ENCODE measurements around the gene STK11. TPM values are rescaled to one million over a fixed set of nuclear protein-coding genes. Genes with fewer than 3 reads are reported as not detected.

STK11 gene
- total and polyA plus RNA-seq, 4 donors = 35.4 to 66.6 (median 58.8) TPM

- no peak overlapping the region for H3K4me3 ChIP-seq (ENCODE audit: low read depth, low read length)
- peaks cover 70% of the 10 kb centered on the region for H3K4me1 ChIP-seq (ENCODE audit: control insufficient read depth, insufficient read depth, low read length)
- peak overlapping the region; percentile 81 for H3K27ac ChIP-seq (ENCODE audit: low read depth, low read length)
- peaks cover 57% of the 10 kb centered on the region for H3K36me3 ChIP-seq (ENCODE audit: control insufficient read depth, insufficient read depth, low read length)
- WGBS (ENCODE audit: insufficient coverage) = 74% methylated on average over 10 of the region's 10 CpGs
- no peaks in the 10 kb centered on the region for H3K27me3 ChIP-seq (ENCODE audit: control insufficient read depth, insufficient read depth, low read length)
- H3K9me3 ChIP-seq (ENCODE audit: control insufficient read depth, insufficient read depth, low read length) = no peaks in the 10 kb centered on the region
- DNase-seq (ENCODE audit: low read depth in 4 of 6, low spot score in 6 of 6) = no peak
Measured at GRCh38 chr19:1169411-1169791, 36.2 kb upstream of the STK11 start.

DNA sequence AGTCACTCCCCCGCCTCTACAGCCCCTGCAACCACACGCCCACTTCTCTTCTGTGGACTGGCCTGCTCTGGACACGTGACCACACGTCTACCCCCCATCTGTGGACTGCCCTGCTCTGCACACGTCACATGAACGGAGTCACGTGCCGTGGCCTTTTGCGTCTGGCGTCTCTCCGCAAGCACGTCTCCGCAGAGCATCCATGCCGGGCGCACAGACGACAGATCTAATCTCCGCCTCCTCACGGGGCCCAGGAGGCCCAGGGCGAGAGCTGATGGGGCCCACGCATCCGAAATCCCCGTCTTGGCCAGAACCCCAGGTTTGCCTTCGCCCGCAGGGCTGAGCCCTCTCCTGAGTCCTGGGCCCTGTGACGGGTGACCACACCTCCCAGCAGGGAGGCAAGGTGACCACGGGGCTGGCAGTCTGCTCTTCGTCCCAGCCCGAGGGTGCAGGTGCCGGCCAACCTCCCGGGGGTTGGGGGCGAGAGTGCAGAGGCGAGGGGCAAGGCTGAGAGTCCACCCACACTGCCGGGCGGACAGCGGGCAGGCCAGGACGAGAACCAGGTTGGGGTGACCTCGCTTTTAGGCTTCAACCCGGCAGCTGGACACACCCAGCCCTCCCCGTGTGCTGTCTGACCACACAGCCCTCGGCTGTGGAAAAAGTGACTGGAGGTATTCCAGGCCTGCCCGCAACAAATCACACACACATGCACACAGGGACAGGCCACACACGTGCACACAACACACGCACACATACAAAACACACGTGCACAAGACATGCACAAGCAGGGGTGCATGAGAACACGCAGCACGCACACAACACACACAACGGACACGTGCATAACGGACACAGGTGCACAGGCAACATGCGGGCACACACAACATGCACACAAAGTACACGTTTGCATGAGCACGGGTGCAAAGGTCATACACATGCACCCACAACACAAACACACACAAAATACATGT lies 35.4 kb upstream of the STK11 start:
- Histone ChIP-seq H3K9me3 (ENCODE audit: control insufficient read depth, insufficient read depth, low read length) (no peaks in the 10 kb centered on the region), H3K36me3 (ENCODE audit: control insufficient read depth, insufficient read depth, low read length) (peaks cover 50% of the 10 kb centered on the region), H3K27ac (ENCODE audit: low read depth, low read length) (peak overlapping the region; percentile 81), H3K4me3 (ENCODE audit: low read depth, low read length) (no peak overlapping the region), H3K4me1 (ENCODE audit: control insufficient read depth, insufficient read depth, low read length) (peaks cover 71% of the 10 kb centered on the region), H3K27me3 (ENCODE audit: control insufficient read depth, insufficient read depth, low read length) (no peaks in the 10 kb centered on the region)
- WGBS (ENCODE audit: insufficient coverage) = 85% methylated on average over 49 of the region's 52 CpGs
- peak in 2 of 6 donors; percentile 55 to 87 for DNase-seq (ENCODE audit: low read depth in 4 of 6, low spot score in 6 of 6)

DNA sequence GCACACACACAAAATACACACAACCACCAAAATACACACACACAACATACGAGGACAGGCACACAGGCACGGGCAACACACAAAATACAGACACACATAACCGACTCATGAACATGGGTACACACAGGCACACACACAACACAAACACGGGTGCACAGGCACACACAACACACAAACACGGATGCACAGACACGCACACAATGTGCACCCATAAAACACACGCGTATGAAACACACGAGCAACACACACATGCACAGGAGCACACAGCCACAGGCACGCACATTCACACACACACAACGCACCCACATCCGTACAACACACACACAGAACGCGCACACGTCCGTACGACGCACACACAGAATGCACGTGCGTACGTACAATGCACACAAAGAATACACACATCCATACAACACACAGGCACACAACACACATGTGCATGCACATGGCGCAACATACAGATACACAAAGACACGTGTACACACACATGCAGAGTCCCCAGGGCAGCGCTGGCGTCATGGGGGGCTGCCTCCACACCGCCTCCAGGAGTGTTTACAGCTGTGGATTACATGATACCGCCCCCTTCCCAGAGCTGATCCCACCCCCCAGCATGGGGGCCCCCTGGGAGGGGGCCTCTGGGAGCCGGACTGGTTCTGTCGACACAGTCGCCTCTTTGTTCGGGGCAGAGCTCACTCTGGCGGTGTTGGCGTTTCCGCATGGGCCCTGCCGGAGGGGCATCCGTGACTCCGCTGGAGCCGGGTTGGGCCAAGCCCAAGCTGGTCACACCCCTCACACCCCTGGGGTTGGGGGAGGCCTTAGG lies 34.4 kb upstream of the STK11 start:
- 70% methylated on average over 31 of the region's 38 CpGs for WGBS (ENCODE audit: insufficient coverage)
- H3K4me3 ChIP-seq (ENCODE audit: low read depth, low read length) = peak overlapping the region; percentile 2
- peaks cover 47% of the 10 kb centered on the region for H3K36me3 ChIP-seq (ENCODE audit: control insufficient read depth, insufficient read depth, low read length)
- DNase-seq (ENCODE audit: low read depth in 4 of 6, low spot score in 6 of 6) = peak in 3 of 6 donors; percentile 22 to 77 (median 59)
- H3K27ac ChIP-seq (ENCODE audit: low read depth, low read length) = peak overlapping the region; percentile 80
- H3K9me3 ChIP-seq (ENCODE audit: control insufficient read depth, insufficient read depth, low read length) = no peaks in the 10 kb centered on the region
- no peaks in the 10 kb centered on the region for H3K27me3 ChIP-seq (ENCODE audit: control insufficient read depth, insufficient read depth, low read length)
- H3K4me1 ChIP-seq (ENCODE audit: control insufficient read depth, insufficient read depth, low read length) = peaks cover 71% of the 10 kb centered on the region

GRCh38 chr19:1171755-1172352 lies 33.7 kb upstream of the STK11 start:
- Histone ChIP-seq H3K9me3 (ENCODE audit: control insufficient read depth, insufficient read depth, low read length) (no peaks in the 10 kb centered on the region), H3K4me1 (ENCODE audit: control insufficient read depth, insufficient read depth, low read length) (peaks cover 71% of the 10 kb centered on the region), H3K27me3 (ENCODE audit: control insufficient read depth, insufficient read depth, low read length) (no peaks in the 10 kb centered on the region), H3K27ac (ENCODE audit: low read depth, low read length) (peak overlapping the region; percentile 80), H3K4me3 (ENCODE audit: low read depth, low read length) (peak overlapping the region; percentile 2), H3K36me3 (ENCODE audit: control insufficient read depth, insufficient read depth, low read length) (peaks cover 40% of the 10 kb centered on the region)
- DNase-seq (ENCODE audit: low read depth in 4 of 6, low spot score in 6 of 6) = peak in 2 of 6 donors; percentile 15 to 48
- WGBS (ENCODE audit: insufficient coverage) = 27% methylated on average over 9 of the region's 15 CpGs

DNA sequence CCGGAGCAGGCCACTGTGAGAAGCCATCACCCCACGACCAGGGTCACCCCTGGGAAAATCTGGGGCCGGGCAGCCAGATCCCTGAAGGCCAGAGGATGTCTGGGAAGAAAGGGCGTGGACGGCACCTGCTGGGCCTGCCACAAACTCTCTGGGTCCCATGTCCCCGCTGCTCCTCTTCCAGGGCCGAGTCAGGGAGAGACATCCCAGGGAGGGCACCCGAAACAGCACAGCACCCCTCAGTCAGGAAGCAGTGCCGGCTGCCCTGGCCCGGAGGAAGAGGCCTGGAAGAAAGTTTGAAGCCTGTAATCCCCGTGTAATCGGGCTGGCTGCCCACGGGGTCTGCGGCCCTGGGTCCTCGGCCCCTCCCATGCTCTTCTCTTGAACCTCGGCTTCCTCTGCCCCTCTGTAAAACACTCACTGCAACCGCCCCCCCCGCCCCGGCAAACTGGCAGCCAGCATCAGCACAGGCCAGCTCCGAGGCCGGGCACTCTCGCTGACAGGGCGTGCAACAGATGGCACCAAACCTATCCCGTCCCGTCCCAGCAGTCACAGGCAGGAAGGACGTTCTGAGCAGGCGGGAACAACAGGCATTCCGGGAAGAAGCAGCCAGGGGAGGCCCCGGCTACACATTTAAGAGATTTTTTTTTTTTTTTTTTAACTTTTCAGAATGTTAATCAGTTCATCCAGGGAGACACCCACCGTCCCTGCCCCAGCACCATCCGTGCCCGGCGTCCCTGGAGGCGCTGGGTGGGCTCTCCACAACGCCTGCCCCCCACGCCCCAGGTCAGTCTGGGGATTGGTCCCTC lies 33.0 kb upstream of the STK11 start:
- H3K4me3 ChIP-seq (ENCODE audit: low read depth, low read length) = peak overlapping the region; percentile 66
- H3K9me3 ChIP-seq (ENCODE audit: control insufficient read depth, insufficient read depth, low read length) = no peaks in the 10 kb centered on the region
- H3K27me3 ChIP-seq (ENCODE audit: control insufficient read depth, insufficient read depth, low read length) = no peaks in the 10 kb centered on the region
- peak in 1 of 6 donors; percentile 59 for DNase-seq (ENCODE audit: low read depth in 4 of 6, low spot score in 6 of 6)
- H3K36me3 ChIP-seq (ENCODE audit: control insufficient read depth, insufficient read depth, low read length) = peaks cover 33% of the 10 kb centered on the region
- WGBS (ENCODE audit: insufficient coverage) = 29% methylated on average over 29 of the region's 36 CpGs
- H3K27ac ChIP-seq (ENCODE audit: low read depth, low read length) = peak overlapping the region; percentile 80
- peaks cover 66% of the 10 kb centered on the region for H3K4me1 ChIP-seq (ENCODE audit: control insufficient read depth, insufficient read depth, low read length)

DNA sequence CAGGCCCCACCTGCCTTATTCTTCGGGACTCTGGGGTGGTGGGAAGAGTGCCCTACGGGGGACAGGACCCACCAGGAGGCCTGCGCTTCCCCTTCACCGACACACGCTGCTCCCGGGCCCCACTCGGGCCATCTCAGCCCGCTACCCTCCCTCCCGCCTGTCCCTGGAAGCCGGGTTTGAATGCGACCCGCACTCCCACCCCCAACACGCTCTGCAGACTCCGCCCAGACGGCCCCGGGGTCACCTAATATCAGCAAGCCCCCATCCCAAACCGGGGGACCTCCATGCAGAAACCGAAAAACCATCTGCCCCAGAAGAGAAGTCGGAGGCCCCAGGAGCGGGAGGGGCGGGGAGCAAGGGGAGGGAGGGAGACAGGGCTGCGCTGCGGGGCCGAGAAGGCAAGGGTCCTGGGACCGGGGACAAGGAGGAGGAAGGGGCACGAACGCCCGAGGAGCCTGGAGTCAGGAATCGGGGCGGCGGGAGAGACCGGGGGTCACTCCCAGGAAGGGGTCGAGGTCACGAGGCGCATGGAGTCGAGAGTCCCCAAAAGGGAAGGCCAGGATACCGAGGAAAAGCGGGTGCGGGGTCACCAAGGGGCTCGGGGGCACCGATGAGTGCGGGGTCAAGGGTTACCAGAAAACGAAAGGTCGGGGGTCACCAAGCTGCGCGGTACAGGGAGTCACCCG lies 32.3 kb upstream of the STK11 start:
- 3% methylated on average over 44 of the region's 47 CpGs for WGBS (ENCODE audit: insufficient coverage)
- Histone ChIP-seq H3K4me1 (ENCODE audit: control insufficient read depth, insufficient read depth, low read length) (peaks cover 58% of the 10 kb centered on the region), H3K9me3 (ENCODE audit: control insufficient read depth, insufficient read depth, low read length) (no peaks in the 10 kb centered on the region), H3K4me3 (ENCODE audit: low read depth, low read length) (peak overlapping the region; percentile 66), H3K27ac (ENCODE audit: low read depth, low read length) (peak overlapping the region; percentile 80), H3K27me3 (ENCODE audit: control insufficient read depth, insufficient read depth, low read length) (no peaks in the 10 kb centered on the region), H3K36me3 (ENCODE audit: control insufficient read depth, insufficient read depth, low read length) (peaks cover 25% of the 10 kb centered on the region)
- peak in 1 of 6 donors; percentile 33 for DNase-seq (ENCODE audit: low read depth in 4 of 6, low spot score in 6 of 6)

DNA sequence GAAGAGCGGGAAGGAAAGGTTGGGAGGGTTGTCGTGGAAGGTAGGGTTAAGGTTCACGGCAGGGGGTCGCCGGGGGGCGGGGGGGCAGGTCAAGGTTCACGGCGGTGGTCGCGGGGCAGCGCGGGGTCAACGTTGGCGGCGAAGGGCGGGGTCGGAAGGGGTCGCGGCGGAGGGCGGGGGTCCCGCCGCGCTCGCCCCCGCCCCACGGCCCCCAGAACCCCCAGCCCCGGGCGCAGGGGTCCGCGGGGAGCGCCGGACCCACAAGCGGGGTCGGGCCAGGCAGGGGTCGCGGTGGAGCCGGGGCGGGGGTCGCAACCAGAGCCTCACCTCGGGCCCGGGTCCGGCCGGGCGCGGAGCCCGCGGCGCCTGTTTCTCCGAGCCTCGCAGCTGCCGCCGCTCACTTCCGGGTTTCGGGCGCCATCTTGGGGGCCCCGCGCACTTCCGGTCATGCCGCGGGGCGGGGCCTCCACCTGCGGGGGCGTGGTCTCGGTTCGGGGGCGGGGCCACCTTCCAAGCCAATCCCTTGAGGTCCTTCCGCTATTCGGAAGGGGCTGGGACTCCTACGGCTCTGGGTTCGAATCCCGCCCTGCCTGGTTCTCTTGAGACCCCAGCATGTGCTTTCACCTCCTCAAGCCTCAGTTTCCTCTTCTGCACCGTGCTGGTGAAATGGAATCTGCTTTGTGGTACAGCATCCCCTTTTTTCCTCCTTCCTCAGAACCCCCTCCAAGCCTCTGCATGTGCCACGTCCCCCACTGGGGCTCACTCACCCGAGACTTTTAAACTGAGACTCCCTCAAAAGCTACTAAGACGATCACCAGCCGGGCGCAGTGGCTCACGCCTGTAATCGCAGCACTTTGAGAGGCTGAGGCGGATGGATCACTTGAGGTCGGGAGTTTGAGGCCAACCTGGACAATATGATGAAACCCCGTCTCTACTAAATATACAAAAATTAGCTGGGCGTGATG lies 31.5 kb upstream of the STK11 start, which contains the start of gene SBNO2:
Gene SBNO2, minus strand, starts transcription at position 424 of the 965 bp plus-strand sequence. CDS start 19,992 bp downstream, outside the sequence.
- H3K27ac ChIP-seq (ENCODE audit: low read depth, low read length) = peak within 1 kb of the TSS; percentile 80
- peaks cover 17% of the 10 kb centered on the region for H3K36me3 ChIP-seq (ENCODE audit: control insufficient read depth, insufficient read depth, low read length)
- peak in 5 of 6 donors; percentile 66 to 94 (median 68) for DNase-seq (ENCODE audit: low read depth in 4 of 6, low spot score in 6 of 6)
- 9% methylated on average over 79 of the region's 84 CpGs for WGBS (ENCODE audit: insufficient coverage)
- H3K4me1 ChIP-seq (ENCODE audit: control insufficient read depth, insufficient read depth, low read length) = peaks cover 50% of the 10 kb centered on the region
- no peaks in the 10 kb centered on the region for H3K27me3 ChIP-seq (ENCODE audit: control insufficient read depth, insufficient read depth, low read length)
- peak within 1 kb of the TSS; percentile 66 for H3K4me3 ChIP-seq (ENCODE audit: low read depth, low read length)
- no peaks in the 10 kb centered on the region for H3K9me3 ChIP-seq (ENCODE audit: control insufficient read depth, insufficient read depth, low read length)

Measured in spinal cord (tissue), 10 donors.